Neuronal stem cell (in vitro differentiated cells): ENCODE measurements around the gene SRRM1.
"Not testable (repeated sequence)": the region's sequence is repeated elsewhere in the genome, so short reads cannot be mapped to it uniquely, and the experiment has no call there.

Experiments used
- DNase-seq: peaks from one replicate; pipeline ENCODE4 v3.0.0-alpha.2; 2013; ENCODE audit warnings: low spot score
- H2AFZ ChIP-seq: one replicate; pipeline ENCODE4 v1.6.1; 2013; ENCODE audit warnings: mild to moderate bottlenecking, low read length, inconsistent platforms
- H2AK5ac ChIP-seq: 2 replicates; pipeline ENCODE4 v1.6.1; 2013; ENCODE audit warnings: low read depth, mild to moderate bottlenecking, inconsistent platforms, low read length, moderate library complexity, mixed read lengths
- H2BK120ac ChIP-seq: 2 replicates; pipeline ENCODE4 v1.6.1; 2013; ENCODE audit warnings: low read depth, mild to moderate bottlenecking, inconsistent platforms, low read length, moderate library complexity, mixed read lengths
- H2BK12ac ChIP-seq: one replicate; pipeline ENCODE4 v1.6.1; 2013; ENCODE audit warnings: low read length, inconsistent platforms
- H2BK15ac ChIP-seq: 2 replicates; pipeline ENCODE4 v1.6.1; 2013; ENCODE audit warnings: mild to moderate bottlenecking, low read length, inconsistent platforms, mixed read lengths
- H2BK5ac ChIP-seq: one replicate; pipeline ENCODE4 v1.6.1; 2013; ENCODE audit warnings: inconsistent platforms, mild to moderate bottlenecking, low read length, moderate library complexity
- H3K14ac ChIP-seq: one replicate; pipeline ENCODE4 v1.6.1; 2013; ENCODE audit warnings: low read length, inconsistent platforms
- H3K18ac ChIP-seq: 2 replicates; pipeline ENCODE4 v1.6.1; 2013; ENCODE audit warnings: low read length, inconsistent platforms
- H3K23ac ChIP-seq: 2 replicates; pipeline ENCODE4 v1.6.1; 2013; ENCODE audit warnings: low read depth, mild to moderate bottlenecking, mixed read lengths, low read length, inconsistent platforms; ENCODE audit not compliant: poor library complexity
- H3K27ac ChIP-seq: replicated peaks from 3 replicates; pipeline ENCODE4 v1.5.1; 2013; ENCODE audit warnings: low read length, inconsistent platforms
- H3K27me3 ChIP-seq, 3 experiments: 2 replicates each; pipeline ENCODE4 v1.6.1; 2013; ENCODE audit warnings: low read length in 3 of 3, mild to moderate bottlenecking in 2 of 3, inconsistent platforms in 1 of 3, low read depth in 1 of 3, mixed read lengths in 1 of 3, moderate library complexity in 1 of 3; ENCODE audit not compliant: control insufficient read depth in 3 of 3, insufficient read depth in 3 of 3
- H3K36me3 ChIP-seq, 2 donors: replicated peaks in 1 of 2; 2 replicates each; pipeline ENCODE4 v1.6.1; 2013; ENCODE audit warnings: low read length in 2 of 2; ENCODE audit not compliant: control insufficient read depth in 2 of 2, insufficient read depth in 2 of 2
- H3K4ac ChIP-seq: 2 replicates; pipeline ENCODE4 v1.6.1; 2013; ENCODE audit warnings: inconsistent platforms, mild to moderate bottlenecking, low read length, moderate library complexity
- H3K4me1 ChIP-seq, 2 donors: 1 replicate in 1 of 2; 2 replicates in 1 of 2; pipeline ENCODE4 v1.6.1; 2013; ENCODE audit warnings: low read length in 2 of 2, low read depth in 1 of 2; ENCODE audit not compliant: control insufficient read depth in 2 of 2, insufficient read depth in 1 of 2
- H3K4me2 ChIP-seq: one replicate; pipeline ENCODE4 v1.6.1; 2013; ENCODE audit warnings: mild to moderate bottlenecking, low read length, inconsistent platforms; ENCODE audit not compliant: insufficient read depth, poor library complexity, severe bottlenecking
- H3K4me3 ChIP-seq, 2 donors: 2 replicates each; pipeline ENCODE4 v1.5.1; 2013; ENCODE audit warnings: low read length in 2 of 2, mild to moderate bottlenecking in 2 of 2, inconsistent platforms in 1 of 2, moderate library complexity in 1 of 2
- H3K79me1 ChIP-seq: one replicate; pipeline ENCODE4 v1.6.1; 2013; ENCODE audit warnings: low read depth, mild to moderate bottlenecking, inconsistent platforms, low read length, moderate library complexity
- H3K9ac ChIP-seq: one replicate; pipeline ENCODE4 v1.6.1; 2013; ENCODE audit warnings: mild to moderate bottlenecking, low read depth, low read length, inconsistent platforms; ENCODE audit not compliant: poor library complexity
- H3K9me3 ChIP-seq, 2 donors: replicated peaks in 1 of 2; 2 replicates each; pipeline versions ENCODE3 to v1.6.1; 2013; ENCODE audit warnings: low read length in 2 of 2, mild to moderate bottlenecking in 2 of 2, inconsistent platforms in 1 of 2, low read depth in 1 of 2, mixed read lengths in 1 of 2, moderate library complexity in 1 of 2; ENCODE audit not compliant: control insufficient read depth in 2 of 2, insufficient read depth in 1 of 2
- H4K8ac ChIP-seq: one replicate; pipeline ENCODE4 v1.6.1; 2013; ENCODE audit warnings: low read depth, mild to moderate bottlenecking, inconsistent platforms, low read length, moderate library complexity
- H4K91ac ChIP-seq: one replicate; pipeline ENCODE4 v1.6.1; 2013; ENCODE audit warnings: low read length, low read depth, mild to moderate bottlenecking, inconsistent platforms; ENCODE audit not compliant: poor library complexity
- WGBS, 2 donors: extraction: QIAGEN DNeasy Blood & Tissue Kit; methylation state at CpG; one replicate each; pipeline ENCODE4 v1.1.7; 2013; ENCODE audit warnings: missing lambda C conversion rate in 2 of 2, mixed read lengths in 1 of 2; ENCODE audit not compliant: insufficient read length in 2 of 2, insufficient replicate concordance in 1 of 2; ENCODE audit errors: extremely low coverage in 2 of 2; 5-methylcytosine and 5-hydroxymethylcytosine counted together

Gene SRRM1

GRCh38 chr1:24671372-24671771, 28.3 kb downstream of the SRRM1 start:
- H2AFZ ChIP-seq, H3K27ac ChIP-seq, H3K4me3 ChIP-seq, H3K4me1 ChIP-seq, H4K8ac ChIP-seq, H3K79me1 ChIP-seq, DNase-seq, H3K14ac ChIP-seq, H3K9me3 ChIP-seq, H3K4me2 ChIP-seq, H2AK5ac ChIP-seq, H2BK120ac ChIP-seq, H4K91ac ChIP-seq, H3K4ac ChIP-seq, H3K9ac ChIP-seq, H2BK12ac ChIP-seq, H3K27me3 ChIP-seq, H3K18ac ChIP-seq, H2BK15ac ChIP-seq, H3K23ac ChIP-seq, H2BK5ac ChIP-seq: not testable (repeated sequence)
- peaks cover 44 to 93% of the 10 kb centered on the region in 2 donors for H3K36me3 ChIP-seq
- WGBS, 2 donors = no CpG with 5 or more reads among the region's 4 CpGs

GRCh38 chr1:24672686-24673085, 29.6 kb downstream of the SRRM1 start:
- DNase-seq, H3K18ac ChIP-seq, H2BK12ac ChIP-seq, H3K4me3 ChIP-seq, H4K91ac ChIP-seq, H3K14ac ChIP-seq, H2BK5ac ChIP-seq, H3K4me2 ChIP-seq, H3K27me3 ChIP-seq, H3K9me3 ChIP-seq, H2AFZ ChIP-seq, H3K23ac ChIP-seq, H3K9ac ChIP-seq, H2BK120ac ChIP-seq, H2BK15ac ChIP-seq, H3K4me1 ChIP-seq, H3K79me1 ChIP-seq, H2AK5ac ChIP-seq, H3K4ac ChIP-seq, H4K8ac ChIP-seq, H3K27ac ChIP-seq: not testable (repeated sequence)
- peaks cover 38 to 91% of the 10 kb centered on the region in 2 donors for H3K36me3 ChIP-seq
- no CpG with 5 or more reads among the region's 1 CpG for WGBS, 2 donors

GRCh38 chr1:24673341-24673740, 30.2 kb downstream of the SRRM1 start:
- DNase-seq = no peak
- H2AFZ ChIP-seq = no peak overlapping the region
- H3K9me3 ChIP-seq = peaks cover 2 to 3% of the 10 kb centered on the region in 2 donors
- H3K79me1 ChIP-seq = no peaks in the 10 kb centered on the region
- H3K9ac ChIP-seq = no peak overlapping the region
- H4K8ac ChIP-seq = no peak overlapping the region
- no peak overlapping the region for H3K14ac ChIP-seq
- H4K91ac ChIP-seq = no peak overlapping the region
- no peaks in the 10 kb centered on the region for H3K4me1 ChIP-seq
- H2BK15ac ChIP-seq = no peak overlapping the region
- H2BK5ac ChIP-seq = no peak overlapping the region
- no peak overlapping the region for H3K18ac ChIP-seq
- H3K4me2 ChIP-seq = no peak overlapping the region
- no peaks in the 10 kb centered on the region for H3K27me3 ChIP-seq
- WGBS, 2 donors = no CpG with 5 or more reads among the region's 6 CpGs
- H3K27ac ChIP-seq = no peak overlapping the region
- H3K4me3 ChIP-seq = no peak overlapping the region
- H3K23ac ChIP-seq = no peak overlapping the region
- H3K36me3 ChIP-seq = peaks cover 34 to 88% of the 10 kb centered on the region in 2 donors
- H3K4ac ChIP-seq = no peak overlapping the region
- H2BK120ac ChIP-seq = no peak overlapping the region
- no peak overlapping the region for H2AK5ac ChIP-seq
- H2BK12ac ChIP-seq = no peak overlapping the region

GRCh38 chr1:24678421-24678820, 35.3 kb downstream of the SRRM1 start:
- not testable (repeated sequence) for H3K27ac ChIP-seq, H3K18ac ChIP-seq, H3K9ac ChIP-seq, H2BK120ac ChIP-seq, H3K4ac ChIP-seq, H2BK15ac ChIP-seq, H2AK5ac ChIP-seq, H3K4me3 ChIP-seq, H2BK5ac ChIP-seq, H4K8ac ChIP-seq, H2BK12ac ChIP-seq, H3K79me1 ChIP-seq, H3K14ac ChIP-seq, H3K27me3 ChIP-seq, H3K4me2 ChIP-seq, DNase-seq, H3K4me1 ChIP-seq, H3K9me3 ChIP-seq, H2AFZ ChIP-seq, H4K91ac ChIP-seq, H3K23ac ChIP-seq
- H3K36me3 ChIP-seq = peaks cover 12 to 38% of the 10 kb centered on the region in 2 donors
- no CpG with 5 or more reads among the region's 3 CpGs for WGBS, 2 donors
